Hematopoietic multipotent progenitor cell treated with erythropoietin and hydrocortisone succinate and interleukin-3 and kit ligand, for 4 days (in vitro differentiated cells): ENCODE measurements around the gene XKR7.
"Not testable (repeated sequence)": the region's sequence is repeated elsewhere in the genome, so short reads cannot be mapped to it uniquely, and the experiment has no call there.

Experiments
- DNase-seq: peaks from one replicate; pipeline ENCODE4 v3.0.0-alpha.2; 2015

The XKR7 gene, protein sequence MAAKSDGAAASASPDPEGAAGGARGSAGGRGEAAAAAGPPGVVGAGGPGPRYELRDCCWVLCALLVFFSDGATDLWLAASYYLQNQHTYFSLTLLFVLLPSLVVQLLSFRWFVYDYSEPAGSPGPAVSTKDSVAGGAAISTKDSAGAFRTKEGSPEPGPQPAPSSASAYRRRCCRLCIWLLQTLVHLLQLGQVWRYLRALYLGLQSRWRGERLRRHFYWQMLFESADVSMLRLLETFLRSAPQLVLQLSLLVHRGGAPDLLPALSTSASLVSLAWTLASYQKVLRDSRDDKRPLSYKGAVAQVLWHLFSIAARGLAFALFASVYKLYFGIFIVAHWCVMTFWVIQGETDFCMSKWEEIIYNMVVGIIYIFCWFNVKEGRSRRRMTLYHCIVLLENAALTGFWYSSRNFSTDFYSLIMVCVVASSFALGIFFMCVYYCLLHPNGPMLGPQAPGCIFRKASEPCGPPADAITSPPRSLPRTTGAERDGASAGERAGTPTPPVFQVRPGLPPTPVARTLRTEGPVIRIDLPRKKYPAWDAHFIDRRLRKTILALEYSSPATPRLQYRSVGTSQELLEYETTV

GRCh38 chr20:31967830-31968249, at the start of gene XKR7:
Gene XKR7, plus strand, starts transcription at chr20:31968151. Its CDS starts 25 bp downstream, at chr20:31968176.
- DNase-seq, result peak; percentile 60

DNA sequence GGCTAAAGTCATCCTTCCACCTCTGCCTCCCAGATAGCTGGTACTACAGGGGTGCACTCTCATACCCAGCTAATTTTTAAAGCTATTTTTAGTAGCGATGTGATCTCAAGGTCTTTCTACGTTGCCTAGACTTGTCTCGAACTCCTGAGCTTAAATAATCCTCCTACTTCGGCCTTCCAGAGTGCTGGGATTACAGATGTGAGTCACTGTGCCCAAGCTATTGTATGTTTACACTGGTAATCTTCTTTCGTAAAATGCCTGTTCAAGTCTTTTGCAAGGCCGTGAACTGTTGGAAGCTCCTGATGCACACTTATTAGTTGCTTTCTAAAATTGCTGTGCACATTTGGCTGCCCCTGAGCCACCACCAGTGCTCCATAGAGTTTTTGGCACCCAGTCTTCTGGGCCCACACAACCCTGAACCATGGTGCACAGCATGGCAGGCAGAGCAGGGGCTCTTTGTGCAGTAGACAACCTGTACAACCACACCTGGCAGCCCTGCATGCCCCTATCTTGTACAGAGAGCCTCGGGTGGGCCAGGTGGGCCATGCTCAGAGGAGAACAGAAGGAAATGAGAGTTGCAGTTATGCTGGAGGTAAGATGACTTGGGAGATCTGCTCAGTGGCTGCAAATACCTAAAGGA, 49.4 kb upstream of the XKR7 start:
- DNase-seq, result no peak

GRCh38 chr20:31919410-31920155, 48.4 kb upstream of the XKR7 start:
- no peak for DNase-seq

DNA sequence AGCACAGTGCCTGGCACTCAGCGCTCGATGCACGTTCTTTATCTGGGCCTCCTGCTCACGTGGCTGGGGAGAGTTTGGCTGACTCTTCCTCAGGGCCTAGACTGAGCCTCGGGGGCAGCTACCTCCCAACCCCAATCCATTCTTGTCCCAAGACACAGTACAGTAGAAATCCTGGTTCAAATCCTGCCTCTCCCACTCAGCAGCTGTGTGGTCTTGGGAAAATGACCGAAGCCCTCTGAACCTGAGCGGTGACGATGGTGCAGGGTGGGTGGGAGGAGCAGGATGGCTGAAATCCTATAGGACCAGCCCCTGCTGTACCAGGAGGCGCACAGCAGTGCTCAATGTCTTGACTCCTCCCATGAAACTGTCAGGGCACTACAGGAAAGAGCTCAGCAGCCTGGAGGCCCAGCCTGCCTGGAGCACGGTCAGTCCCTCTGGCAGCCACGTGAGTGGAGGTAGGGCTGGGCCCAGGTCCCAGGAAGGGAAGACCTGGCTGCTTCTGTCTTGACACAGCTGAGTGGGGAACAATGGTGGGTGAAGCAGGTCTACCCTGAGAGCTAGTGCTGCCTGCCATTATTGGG, 47.6 kb upstream of the XKR7 start:
- no peak for DNase-seq

- DNase-seq, result not testable (repeated sequence)
Measured at GRCh38 chr20:31921480-31921879, 46.5 kb upstream of the XKR7 start.

GRCh38 chr20:31922181-31922580, 45.8 kb upstream of the XKR7 start:
- DNase-seq, result peak; percentile 48

DNA sequence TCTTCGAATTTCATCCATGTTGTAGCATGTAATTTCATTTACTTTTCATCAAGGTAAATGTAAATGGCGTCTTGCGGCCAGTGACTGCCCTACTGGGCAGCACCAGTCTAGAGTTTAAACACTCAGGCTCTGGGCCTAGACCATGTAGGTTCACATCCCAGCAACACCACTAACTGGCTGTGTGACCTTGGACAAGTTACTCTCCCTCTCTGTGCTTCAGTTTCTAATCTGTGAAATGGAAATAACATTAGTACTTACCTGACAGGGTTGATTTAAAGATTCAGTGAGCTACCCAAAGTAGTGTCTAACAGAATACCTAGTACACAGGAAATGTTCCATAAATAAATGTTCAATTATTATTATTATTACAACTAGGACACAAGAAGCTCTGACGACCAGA, 45.4 kb upstream of the XKR7 start:
- DNase-seq, result no peak

- peak; percentile 51 for DNase-seq
Measured at GRCh38 chr20:31923388-31924331, 44.3 kb upstream of the XKR7 start.

DNA sequence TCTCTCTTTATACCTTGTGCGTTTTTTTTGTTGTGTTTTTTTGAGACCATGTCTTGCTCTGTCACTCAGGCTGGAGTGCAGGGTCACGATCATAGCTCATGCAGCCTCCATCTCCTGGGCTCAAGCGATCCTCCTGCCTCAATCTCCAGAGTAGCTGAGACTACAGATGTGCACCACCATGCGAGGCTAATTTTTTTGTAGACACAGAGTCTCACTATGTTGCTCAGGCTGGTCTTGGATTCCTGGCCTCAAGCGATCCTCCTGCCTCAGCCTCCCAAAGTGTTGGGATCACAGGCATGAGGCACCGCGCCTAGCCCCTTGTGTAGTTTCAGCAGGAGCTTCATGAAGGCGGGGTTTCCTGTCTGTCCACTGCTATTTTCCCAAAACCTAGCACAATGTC, 43.4 kb upstream of the XKR7 start:
- no peak for DNase-seq

DNA sequence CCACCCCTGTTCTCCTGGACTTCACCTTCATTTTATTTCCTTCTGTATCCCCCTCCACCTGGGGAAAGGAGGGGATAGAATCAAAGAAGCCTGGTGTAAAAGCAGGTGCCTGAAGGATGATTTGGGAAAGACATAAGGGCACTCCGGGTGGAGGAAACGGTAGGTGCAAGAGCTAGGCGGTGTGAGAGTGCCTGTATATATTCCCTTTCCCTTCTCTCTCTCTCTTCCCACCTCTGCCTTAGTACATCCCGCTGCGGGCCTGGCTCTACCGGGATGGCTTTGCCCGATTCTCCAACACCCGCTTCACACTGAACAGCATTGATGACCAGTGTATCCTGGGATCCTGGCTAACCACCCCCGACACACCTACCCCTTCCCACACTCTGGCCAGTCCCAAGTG, 42.3 kb upstream of the XKR7 start:
- no peak for DNase-seq

DNA sequence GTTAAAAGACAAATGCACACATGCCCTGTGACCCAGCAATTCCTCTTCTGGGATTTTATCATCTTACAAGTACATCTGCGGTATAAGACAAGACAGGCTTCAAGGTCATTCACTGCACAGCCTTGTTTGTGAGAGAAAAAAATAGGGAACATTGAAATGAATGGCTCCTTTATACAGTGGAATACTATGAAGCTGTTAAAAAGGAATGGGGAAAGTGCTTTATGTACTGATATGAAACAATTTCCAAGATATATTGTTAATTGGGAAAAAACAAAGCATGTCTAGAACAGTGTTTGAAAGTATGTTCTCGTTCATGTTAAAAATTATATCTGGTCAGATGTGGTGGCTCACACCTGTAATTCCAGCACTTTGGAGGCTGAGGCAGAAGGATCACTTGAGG, 41.5 kb upstream of the XKR7 start:
- DNase-seq, result no peak

- DNase-seq, result no peak
Measured at GRCh38 chr20:31927627-31928159, 40.3 kb upstream of the XKR7 start.

- not testable (repeated sequence) for DNase-seq
Measured at GRCh38 chr20:31929631-31930030, 38.3 kb upstream of the XKR7 start.

DNA sequence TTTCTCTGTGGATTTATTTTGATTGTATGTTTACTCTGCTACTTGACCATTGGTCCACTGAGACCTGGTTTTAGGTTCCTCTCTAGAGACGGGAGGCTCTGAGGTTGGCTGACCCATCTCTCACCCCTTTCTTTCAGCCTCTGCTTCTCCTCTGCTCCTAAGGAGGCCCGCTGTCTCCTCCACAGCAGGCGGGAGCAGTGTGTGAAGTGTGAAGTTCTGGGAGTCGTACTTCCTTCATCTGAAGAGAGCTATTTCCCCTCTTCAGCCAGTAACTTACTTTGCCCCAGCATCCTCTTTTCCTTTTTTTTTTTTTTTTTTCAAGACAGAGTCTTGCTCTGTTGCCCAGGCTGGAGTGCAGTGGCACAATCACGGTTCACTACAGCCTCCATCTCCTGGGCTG, 37.2 kb upstream of the XKR7 start:
- DNase-seq, result no peak

- no peak for DNase-seq
Measured at GRCh38 chr20:31933698-31934097, 34.3 kb upstream of the XKR7 start.

- DNase-seq, result no peak
Measured at GRCh38 chr20:31934491-31934890, 33.5 kb upstream of the XKR7 start.

DNA sequence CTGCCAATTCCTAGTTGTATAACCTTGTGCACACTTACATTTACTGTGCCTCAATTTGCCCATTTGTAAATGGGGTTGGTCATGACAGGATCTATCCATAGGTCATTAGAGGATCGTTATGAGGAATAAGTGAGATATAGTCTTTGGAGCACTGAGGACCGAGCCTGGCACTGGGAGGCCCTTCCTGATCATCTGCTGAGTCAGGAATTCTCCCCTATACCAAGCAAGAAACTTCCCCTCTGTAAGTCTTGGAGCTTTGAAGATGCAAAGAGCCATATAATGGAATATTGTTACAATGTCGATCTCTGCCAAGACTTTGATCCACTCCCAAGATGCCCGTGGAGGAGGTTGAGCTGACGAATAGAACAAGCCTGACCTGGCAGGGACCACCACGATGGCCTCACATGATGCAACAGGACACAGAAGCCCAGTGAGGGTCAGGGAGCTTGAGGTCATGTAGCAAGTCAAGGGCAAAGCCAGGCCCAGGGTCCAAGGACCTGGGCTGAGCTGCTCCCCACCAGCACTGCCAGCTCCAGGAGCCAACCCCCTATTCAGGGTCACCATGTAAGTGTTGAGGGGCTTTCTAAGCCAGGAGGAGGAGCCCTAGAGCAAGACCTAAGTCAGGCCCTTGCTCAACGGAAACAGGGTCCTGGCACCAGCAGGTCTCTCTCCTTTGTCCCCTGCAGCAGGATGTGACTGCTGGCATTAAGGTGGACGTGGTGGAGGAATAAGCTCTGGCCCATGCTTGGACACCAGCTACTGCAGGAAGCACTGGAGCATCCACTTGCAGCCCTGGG, 32.8 kb upstream of the XKR7 start:
- DNase-seq, result peak; percentile 44

DNA sequence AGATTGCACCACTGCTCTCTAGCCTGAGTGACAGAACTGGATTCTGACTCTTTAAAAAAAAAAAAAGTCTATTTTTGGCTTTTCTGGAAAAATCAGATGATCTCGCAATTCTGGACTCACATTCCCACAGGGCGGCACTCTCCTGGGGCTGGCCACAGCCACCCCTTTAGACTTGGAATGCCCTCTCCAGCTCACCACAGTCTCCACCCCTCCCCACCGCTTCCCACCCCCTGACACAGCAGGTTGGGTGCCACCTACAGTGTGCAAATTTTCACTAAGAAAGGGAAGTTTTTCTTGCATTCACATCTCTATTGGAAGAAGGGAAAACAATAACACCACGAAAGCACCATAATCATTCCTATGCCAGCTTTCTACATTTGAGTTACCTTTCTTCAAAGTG, 31.5 kb upstream of the XKR7 start:
- DNase-seq, result no peak

DNA sequence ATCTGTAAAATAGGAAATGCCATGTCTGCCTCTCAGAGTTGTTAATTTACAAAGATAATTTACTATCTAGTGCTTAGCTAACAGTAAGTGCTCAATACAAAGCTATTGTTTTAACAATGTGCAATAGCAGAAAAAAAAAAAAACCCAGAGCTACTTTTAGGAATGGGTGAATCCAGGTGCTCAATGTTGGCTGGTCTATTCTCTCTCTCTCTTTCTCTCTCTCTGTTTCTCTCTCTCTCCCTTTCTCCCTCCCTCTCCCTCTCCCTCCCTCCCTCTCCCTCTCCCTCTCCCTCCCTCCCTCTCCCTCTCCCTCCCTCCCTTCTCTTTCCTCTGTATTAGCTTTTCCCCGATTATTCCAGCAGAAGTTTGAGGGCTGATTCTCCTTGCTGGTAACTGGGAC, 30.1 kb upstream of the XKR7 start:
- DNase-seq, result no peak

DNA sequence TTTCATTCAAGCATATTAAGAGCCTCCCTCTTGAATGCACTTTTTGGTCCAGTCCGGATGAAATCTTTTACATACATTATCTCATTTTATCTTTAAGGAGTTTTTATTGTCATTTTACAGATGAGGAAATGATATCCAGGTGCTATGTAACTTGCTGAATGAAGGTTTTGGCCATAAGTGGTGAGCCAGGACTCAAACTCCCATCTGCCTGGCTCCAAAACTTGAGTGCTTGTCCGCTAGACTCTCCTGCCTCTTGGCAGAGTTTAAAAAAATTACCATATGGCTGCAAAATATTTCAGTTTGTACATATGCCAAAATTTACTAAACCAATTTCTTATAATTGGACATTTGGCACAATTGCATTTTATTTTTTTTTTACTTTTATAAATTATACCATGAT, 28.3 kb upstream of the XKR7 start:
- no peak for DNase-seq

- no peak for DNase-seq
Measured at GRCh38 chr20:31943052-31943471, 24.9 kb upstream of the XKR7 start.
